ENCODE measurements around the gene CXXC5.

CXXC5 gene

GRCh38 chr5:139635191-139635590, 13.0 kb upstream of the CXXC5 start:
- TF ChIP-seq CTCF (IDR thresholded peaks at IDR 0.05; ENCODE audit: low read depth, low read length, missing control alignments): no peak
- DNase-seq (ENCODE audit: low read depth): no peak
- no peak overlapping the region for H3K4me3 ChIP-seq (ENCODE audit: low read depth, low read length)

GRCh38 chr5:139635606-139636206, 12.4 kb upstream of the CXXC5 start:
- TF ChIP-seq CTCF (IDR thresholded peaks at IDR 0.05; ENCODE audit: low read depth, low read length, missing control alignments): peak; percentile 78
- DNase-seq (ENCODE audit: low read depth): no peak
- peak overlapping the region; percentile 24 for H3K4me3 ChIP-seq (ENCODE audit: low read depth, low read length)

- peak overlapping the region; percentile 44; the same call in 1 of the 2 replicates for H3K4me3 ChIP-seq (ENCODE audit: low read depth, low read length)
- peak; percentile 98 for DNase-seq (ENCODE audit: low read depth)
- no peak for TF ChIP-seq CTCF (IDR thresholded peaks at IDR 0.05; ENCODE audit: low read depth, low read length, missing control alignments)
These were observed 11.8 kb upstream of the CXXC5 start for GRCh38 chr5:139636207-139636792.

GRCh38 chr5:139636975-139637408, 11.2 kb upstream of the CXXC5 start:
- H3K4me3 ChIP-seq (ENCODE audit: low read depth, low read length): peak overlapping the region; percentile 44
- peak; percentile 83 for DNase-seq (ENCODE audit: low read depth)

GRCh38 chr5:139637438-139638089, 10.6 kb upstream of the CXXC5 start:
- no peak for TF ChIP-seq CTCF (IDR thresholded peaks at IDR 0.05; ENCODE audit: low read depth, low read length, missing control alignments)
- peak overlapping the region; percentile 47 for H3K4me3 ChIP-seq (ENCODE audit: low read depth, low read length)
- no peak for DNase-seq (ENCODE audit: low read depth)

More at GRCh38 chr5:139636975-139637408, 11.2 kb upstream of the CXXC5 start:
- TF ChIP-seq CTCF (IDR thresholded peaks at IDR 0.05; ENCODE audit: low read depth, low read length, missing control alignments): no peak

- DNase-seq (ENCODE audit: low read depth): no peak
- H3K4me3 ChIP-seq (ENCODE audit: low read depth, low read length): peak overlapping the region; percentile 47
- TF ChIP-seq CTCF (IDR thresholded peaks at IDR 0.05; ENCODE audit: low read depth, low read length, missing control alignments): no peak
These were observed 9.9 kb upstream of the CXXC5 start for GRCh38 chr5:139638090-139638735.
